Stimulated activated CD4-positive, alpha-beta T cell treated with anti-CD3 and anti-CD28 coated beads, Interleukin-15, amount 100 ng/mL, for 48 hours (primary cell): ENCODE data around the gene LZTS2.

Experiments
- DNase-seq, 2 donors: peaks; one replicate each; pipeline ENCODE4 v3.0.0-alpha.2; 2020; ENCODE audit warnings: low read depth in 2 of 2

LZTS2 gene

GRCh38 chr10:101013365-101013825, 13.8 kb downstream of the LZTS2 start:
- no peak for DNase-seq

- DNase-seq: peak; percentile 49 to 80
Measured at GRCh38 chr10:101014230-101014884, 14.7 kb downstream of the LZTS2 start.

GRCh38 chr10:101014966-101015581, 15.5 kb downstream of the LZTS2 start:
- DNase-seq: no peak

GRCh38 chr10:101015582-101015973, 16.0 kb downstream of the LZTS2 start:
- no peak for DNase-seq

- DNase-seq: no peak
Measured at GRCh38 chr10:101016814-101017213, 17.2 kb downstream of the LZTS2 start.

GRCh38 chr10:101018118-101018599, 18.6 kb downstream of the LZTS2 start:
- no peak for DNase-seq

GRCh38 chr10:101018600-101019439, 19.2 kb downstream of the LZTS2 start:
- DNase-seq: peak in 1 of 2 donors; percentile 81

GRCh38 chr10:101019440-101019703, 19.8 kb downstream of the LZTS2 start:
- DNase-seq: no peak

GRCh38 chr10:101020427-101021075, 20.9 kb downstream of the LZTS2 start:
- no peak for DNase-seq

GRCh38 chr10:101021239-101021638, 21.6 kb downstream of the LZTS2 start:
- DNase-seq: no peak

GRCh38 chr10:101021692-101022251, 22.2 kb downstream of the LZTS2 start:
- no peak for DNase-seq

GRCh38 chr10:101022967-101023705, 23.5 kb downstream of the LZTS2 start:
- DNase-seq: no peak

- no peak for DNase-seq
Measured at GRCh38 chr10:101027106-101027720, 27.6 kb downstream of the LZTS2 start.

GRCh38 chr10:101028446-101029337, 29.1 kb downstream of the LZTS2 start:
- DNase-seq: no peak

GRCh38 chr10:101029520-101030295, 30.1 kb downstream of the LZTS2 start:
- no peak for DNase-seq

GRCh38 chr10:101030496-101031127, 31.0 kb downstream of the LZTS2 start:
- no peak for DNase-seq

- DNase-seq: peak; percentile 91 to 97
Measured at GRCh38 chr10:101031128-101031795, 31.7 kb downstream of the LZTS2 start, which contains the start of the genes PDZD7 and SFXN3. Gene PDZD7 (minus strand): TSS chr10:101031129. CDS start chr10:101030219, 910 bp downstream. Gene SFXN3 (plus strand): TSS chr10:101031234. CDS start chr10:101034695, 3,461 bp downstream.
